Activated CD4-positive, alpha-beta T cell treated with anti-CD3 and anti-CD28 coated beads for 36 hours (primary cell): ENCODE results near the gene XRCC5. TPM values are rescaled to one million over a fixed set of nuclear protein-coding genes. Genes with fewer than 3 reads are reported as not detected.
"Not testable (repeated sequence)": the region's sequence is repeated elsewhere in the genome, so short reads cannot be mapped to it uniquely, and the experiment has no call there.

Source experiments
- ATAC-seq: fragments of 200-7000 bp; cut with Tn5 transposase; one replicate; pipeline ENCODE4 v1.10.0; 2021; ENCODE audit warnings: mild to moderate bottlenecking, moderate library complexity
- CTCF ChIA-PET: fragments of 350-600 bp; sonication (Branson Sonifier 250); formaldehyde crosslinking; loops from one replicate; lab custom pipeline; 2021; ENCODE audit warnings: antibody characterized with exemption; lab: Charles Lee
- POLR2A ChIA-PET: fragments of 350-600 bp; sonication (Branson Sonifier 250); formaldehyde crosslinking; loops from one replicate; lab custom pipeline; 2021; ENCODE audit warnings: antibody characterized with exemption, inconsistent platforms; lab: Charles Lee
- DNase-seq: peaks from one replicate; pipeline ENCODE4 v3.0.0-alpha.2; 2020
- H3K27ac Mint-ChIP-seq: one replicate; pipeline ENCODE4 v1.8.0; 2021; ENCODE audit warnings: mixed read lengths
- H3K27me3 Mint-ChIP-seq: one replicate; pipeline ENCODE4 v1.8.0; 2021; ENCODE audit warnings: mixed read lengths
- H3K36me3 Mint-ChIP-seq: one replicate; pipeline ENCODE4 v1.8.0; 2021; ENCODE audit warnings: low read depth, mixed read lengths
- H3K4me1 Mint-ChIP-seq: one replicate; pipeline ENCODE4 v1.8.0; 2021; ENCODE audit warnings: mixed read lengths
- H3K4me3 Mint-ChIP-seq: one replicate; pipeline ENCODE4 v1.8.0; 2021; ENCODE audit warnings: mild to moderate bottlenecking, moderate library complexity, mixed read lengths
- H3K9me3 Mint-ChIP-seq: one replicate; pipeline ENCODE4 v1.8.0; 2021; ENCODE audit warnings: low read depth, mixed read lengths
- intact Hi-C, 2 experiments: fragments of 100-400 bp; cut with DNase I in 1 of 2; cut with micrococcal nuclease in 1 of 2; formaldehyde crosslinking; loops; one replicate each; pipeline versions ENCODE4 v1.14.2 to v1.15.1; 2022 to 2024; cut with DNase I, micrococcal nuclease
- total RNA-seq, 2 experiments: library from RNA; stranded (reverse); gene quantifications; one replicate each; pipeline ENCODE4 v1.2.3, GENCODE V29; 2021

The XRCC5 gene
- total RNA-seq, 2 experiments from 2014 or later, result 395 to 536 TPM

GRCh38 chr2:216074794-216075193 lies 34.4 kb upstream of the XRCC5 start:
- H3K27ac Mint-ChIP-seq, result no peak overlapping the region
- peaks cover 5% of the 10 kb centered on the region for H3K36me3 Mint-ChIP-seq
- H3K9me3 Mint-ChIP-seq, result no peaks in the 10 kb centered on the region
- peaks cover 28% of the 10 kb centered on the region for H3K4me1 Mint-ChIP-seq
- intact Hi-C loops, result no loop called here
- POLR2A ChIA-PET, result interaction anchor here (0.6 kb wide), 1 partner anchor 57 kb away, joined by 3 read pairs; no protein-coding TSS in a partner anchor
- no peaks in the 10 kb centered on the region for H3K27me3 Mint-ChIP-seq
- H3K4me3 Mint-ChIP-seq, result no peak overlapping the region
- ATAC-seq (no peak), DNase-seq (no peak)
- CTCF ChIA-PET, result interaction anchor here (1.3 to 1.5 kb wide), 3 partner anchors 15 to 35 kb away, joined by 3 to 7 read pairs (median 3); no protein-coding TSS in a partner anchor

DNA sequence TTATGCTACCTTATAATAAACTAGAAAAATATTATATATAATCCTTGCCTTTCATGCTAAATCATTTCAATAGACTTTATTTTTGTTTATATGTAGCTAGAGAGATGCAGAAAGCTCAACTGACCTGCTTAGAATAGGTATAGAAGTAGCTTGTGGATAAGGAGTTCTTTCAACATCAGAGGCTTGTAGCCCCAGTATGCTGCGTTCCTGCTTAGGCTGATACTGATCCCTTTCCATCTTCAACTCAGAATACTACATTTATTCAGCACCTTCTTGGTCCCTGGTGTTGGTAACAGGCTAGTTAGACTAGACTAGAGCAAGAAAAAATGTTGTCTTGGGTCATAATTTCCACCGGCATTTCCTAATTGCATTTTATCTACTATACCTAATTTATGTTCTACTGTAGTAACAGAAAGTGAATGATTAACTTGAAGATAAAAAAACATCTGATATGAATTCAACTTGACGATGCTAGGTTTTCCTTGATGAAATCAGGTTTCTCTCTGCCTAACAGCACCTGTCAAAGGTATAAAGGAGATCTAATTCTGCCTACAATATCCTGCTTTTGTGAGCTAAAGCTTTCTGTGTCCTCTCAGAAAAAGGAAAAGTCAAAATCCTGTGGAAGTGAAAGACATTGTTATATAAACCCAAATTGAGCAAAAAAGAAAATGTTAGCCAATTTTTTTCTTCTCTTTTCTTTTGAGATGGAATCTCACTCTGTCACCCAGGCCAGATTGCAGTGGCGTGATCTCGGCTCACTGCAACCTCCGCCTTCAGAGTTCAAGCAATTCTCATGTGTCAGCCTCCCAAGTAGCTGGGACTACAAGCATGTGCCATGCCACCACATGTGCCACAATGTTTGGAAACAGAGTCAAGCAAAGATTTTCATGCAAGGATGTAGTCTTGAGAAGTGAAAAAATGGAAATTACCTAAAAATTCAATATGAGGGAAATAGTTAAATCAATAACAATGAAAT lies 33.4 kb upstream of the XRCC5 start:
- intact Hi-C loops, result no loop called here
- ChIA-PET CTCF (interaction anchor here (1.4 to 1.5 kb wide), 2 partner anchors 16 to 34 kb away, joined by 3 to 7 read pairs; no protein-coding TSS in a partner anchor), POLR2A (interaction anchor here (0.6 kb wide), 1 partner anchor 26 kb away, joined by 4 read pairs; no protein-coding TSS in a partner anchor)
- no peak for ATAC-seq
- H3K9me3 Mint-ChIP-seq, result no peaks in the 10 kb centered on the region
- no peak for DNase-seq
- no peaks in the 10 kb centered on the region for H3K27me3 Mint-ChIP-seq
- no peak overlapping the region for H3K27ac Mint-ChIP-seq
- peaks cover 5% of the 10 kb centered on the region for H3K36me3 Mint-ChIP-seq
- H3K4me3 Mint-ChIP-seq, result no peak overlapping the region
- peaks cover 33% of the 10 kb centered on the region for H3K4me1 Mint-ChIP-seq

- no peak for ATAC-seq
- peaks cover 4% of the 10 kb centered on the region for H3K36me3 Mint-ChIP-seq
- CTCF ChIA-PET, result no interaction called here
- no peaks in the 10 kb centered on the region for H3K27me3 Mint-ChIP-seq
- H3K4me3 Mint-ChIP-seq, result no peak overlapping the region
- no peak overlapping the region for H3K27ac Mint-ChIP-seq
- peaks cover 57% of the 10 kb centered on the region for H3K4me1 Mint-ChIP-seq
- no peak for DNase-seq
- intact Hi-C loops, result no loop called here
- POLR2A ChIA-PET, result no interaction called here
- H3K9me3 Mint-ChIP-seq, result no peaks in the 10 kb centered on the region
Observed at GRCh38 chr2:216078776-216079175, 30.4 kb upstream of the XRCC5 start.

GRCh38 chr2:216080048-216080447 lies 29.1 kb upstream of the XRCC5 start:
- DNase-seq, ATAC-seq, H3K27me3 Mint-ChIP-seq, H3K27ac Mint-ChIP-seq, H3K9me3 Mint-ChIP-seq, H3K36me3 Mint-ChIP-seq, H3K4me3 Mint-ChIP-seq, POLR2A ChIA-PET: not testable (repeated sequence)
- peaks cover 58% of the 10 kb centered on the region for H3K4me1 Mint-ChIP-seq
- CTCF ChIA-PET, result interaction anchor here (0.7 to 6.3 kb wide), 2 partner anchors 30 to 34 kb away, joined by 4 to 48 read pairs; partner anchors contain the start of gene XRCC5
- intact Hi-C loops, result loop anchor here in 1 of 2 experiments (2.0 to 5.0 kb wide), 2 partner anchors 29 to 48 kb away; partner anchors contain the start of gene XRCC5

DNA sequence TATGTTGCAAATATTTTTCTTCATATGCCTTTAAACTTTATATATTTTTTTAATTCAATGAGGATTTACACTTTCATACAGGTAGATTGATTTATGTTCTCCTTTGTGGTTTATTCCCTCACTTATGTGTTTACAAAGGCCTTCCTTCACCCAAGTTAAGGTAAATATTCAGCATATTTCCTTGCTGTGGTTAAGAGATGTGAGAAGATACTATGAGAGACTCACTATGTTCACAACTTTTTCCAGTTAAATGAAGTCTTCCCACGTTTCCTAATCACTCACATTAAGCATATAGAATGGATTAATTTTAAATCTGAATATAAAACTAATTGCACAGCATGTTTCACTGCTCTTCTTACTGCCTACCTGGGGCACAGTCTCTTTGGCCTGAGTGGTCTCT lies 28.1 kb upstream of the XRCC5 start:
- Mint-ChIP-seq H3K4me1 (peaks cover 55% of the 10 kb centered on the region), H3K9me3 (no peaks in the 10 kb centered on the region), H3K27me3 (no peaks in the 10 kb centered on the region), H3K27ac (peak overlapping the region; percentile 81), H3K36me3 (peaks cover 2% of the 10 kb centered on the region), H3K4me3 (peak overlapping the region; percentile 81)
- DNase-seq, result no peak
- peak; percentile 1 for ATAC-seq
- intact Hi-C loops, result loop anchor here (1.0 to 5.0 kb wide), 4 partner anchors 28 to 417 kb away; partner anchors contain the start of genes XRCC5 (in 2 of the 2) and RPL37A (in 1 of the 2)
- POLR2A ChIA-PET, result interaction anchor here (1.1 kb wide), 2 partner anchors 27 to 29 kb away, joined by 3 to 4 read pairs; no protein-coding TSS in a partner anchor
- CTCF ChIA-PET, result interaction anchor here (0.5 to 6.3 kb wide), 9 partner anchors 11 to 222 kb away, joined by 3 to 48 read pairs (median 4); partner anchors contain the start of gene XRCC5

DNA sequence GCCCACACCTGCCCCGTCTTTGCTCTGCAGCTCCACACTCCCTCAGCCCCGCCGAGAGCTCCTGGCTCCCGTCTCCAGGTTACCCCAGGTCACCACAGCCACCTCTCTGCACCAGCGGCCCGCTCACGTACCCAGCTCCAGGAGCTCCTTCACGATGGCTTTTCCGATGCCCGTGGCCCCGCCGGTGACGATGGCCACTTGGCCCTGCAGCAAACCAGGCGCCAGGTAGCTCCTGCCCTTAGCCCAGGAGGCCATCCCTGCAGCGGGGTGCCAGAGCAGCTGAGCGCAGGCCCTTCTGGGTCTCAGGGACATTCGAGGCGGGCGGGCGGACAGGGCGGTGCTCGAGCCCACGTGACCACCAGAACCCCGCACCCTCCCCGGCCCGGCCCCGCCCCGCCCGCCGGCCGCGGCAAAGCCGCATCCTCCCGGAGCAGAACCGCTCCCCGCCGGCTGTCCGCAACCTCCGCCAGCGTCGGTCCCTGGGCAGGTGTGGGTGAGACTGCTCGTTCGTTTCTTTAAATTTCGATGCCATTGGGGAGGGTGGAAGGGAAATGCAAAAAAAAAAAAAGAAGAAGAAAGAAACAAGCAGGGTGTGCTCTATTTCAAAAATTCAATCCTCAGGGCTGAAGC lies 27.5 kb upstream of the XRCC5 start, which contains the start of the genes PECR and TMEM169:
Gene PECR (minus strand): TSS at position 323 of the 630 bp plus-strand sequence. CDS start 68 bp downstream, at position 255.
Gene TMEM169 (plus strand): TSS at position 433 of the 630 bp plus-strand sequence. CDS start 14,045 bp downstream, outside the sequence.
- DNase-seq (peak; percentile 89), ATAC-seq (peak; percentile 93)
- Mint-ChIP-seq H3K36me3 (peaks cover 2% of the 10 kb centered on the region), H3K9me3 (no peaks in the 10 kb centered on the region), H3K4me1 (peaks cover 59% of the 10 kb centered on the region), H3K27ac (peak within 1 kb of the TSS; percentile 81), H3K4me3 (peak within 1 kb of the TSS; percentile 81), H3K27me3 (no peaks in the 10 kb centered on the region)
- ChIA-PET POLR2A (interaction anchor here (1.1 kb wide), 2 partner anchors 26 to 29 kb away, joined by 3 to 4 read pairs; no protein-coding TSS in a partner anchor), CTCF (interaction anchor here (0.5 to 6.3 kb wide), 13 partner anchors 11 to 332 kb away, joined by 3 to 48 read pairs (median 4); partner anchors contain the start of gene XRCC5)
- intact Hi-C loops, result loop anchor here (1.0 to 5.0 kb wide), 4 partner anchors 27 to 417 kb away; partner anchors contain the start of genes XRCC5 (in 2 of the 2) and RPL37A (in 1 of the 2)

- CTCF ChIA-PET, result interaction anchor here (0.6 to 6.3 kb wide), 11 partner anchors 11 to 332 kb away, joined by 3 to 48 read pairs (median 4); partner anchors contain the start of gene XRCC5
- DNase-seq (peak; percentile 34), ATAC-seq (no peak)
- Mint-ChIP-seq H3K27ac (peak overlapping the region; percentile 81), H3K4me3 (peak overlapping the region; percentile 81), H3K4me1 (peaks cover 63% of the 10 kb centered on the region), H3K9me3 (no peaks in the 10 kb centered on the region), H3K27me3 (no peaks in the 10 kb centered on the region), H3K36me3 (peaks cover 2% of the 10 kb centered on the region)
- POLR2A ChIA-PET, result interaction anchor here (1.1 kb wide), 2 partner anchors 26 to 28 kb away, joined by 3 to 4 read pairs; no protein-coding TSS in a partner anchor
- intact Hi-C loops, result loop anchor here in 1 of 2 experiments (5.0 kb wide), 1 partner anchor 50 kb away; no protein-coding TSS in a partner anchor
Observed at GRCh38 chr2:216082117-216082711, 26.9 kb upstream of the XRCC5 start.

DNA sequence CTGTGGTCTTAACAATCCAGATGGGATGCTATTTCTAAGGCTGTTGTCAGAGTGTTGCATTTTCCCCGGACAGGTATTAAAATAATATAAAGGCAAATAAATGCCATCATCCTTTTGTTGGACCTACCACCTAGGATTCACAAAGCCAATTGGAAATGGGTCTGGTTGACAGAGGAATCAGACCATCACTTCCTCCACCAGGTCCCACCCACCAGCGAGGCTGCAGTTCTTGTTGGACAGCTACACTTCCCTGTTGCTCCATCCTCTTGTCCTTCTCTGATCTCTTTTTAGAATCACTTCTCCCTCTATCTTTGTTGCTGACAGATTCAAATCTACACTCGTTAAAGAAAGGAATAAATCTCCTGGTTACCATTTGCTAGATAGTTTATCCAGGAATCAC lies 26.3 kb upstream of the XRCC5 start:
- peak overlapping the region; percentile 81 for H3K27ac Mint-ChIP-seq
- ATAC-seq, result no peak
- no peaks in the 10 kb centered on the region for H3K9me3 Mint-ChIP-seq
- DNase-seq, result peak; percentile 35
- POLR2A ChIA-PET, result interaction anchor here (0.7 kb wide), 1 partner anchor 32 kb away, joined by 9 read pairs; no protein-coding TSS in a partner anchor
- CTCF ChIA-PET, result interaction anchor here (6.3 kb wide), 1 partner anchor 28 kb away, joined by 48 read pairs; the partner anchor contains the start of gene XRCC5
- intact Hi-C loops, result loop anchor here in 1 of 2 experiments (5.0 kb wide), 1 partner anchor 51 kb away; no protein-coding TSS in a partner anchor
- no peaks in the 10 kb centered on the region for H3K27me3 Mint-ChIP-seq
- H3K4me3 Mint-ChIP-seq, result peak overlapping the region; percentile 81
- peaks cover 2% of the 10 kb centered on the region for H3K36me3 Mint-ChIP-seq
- H3K4me1 Mint-ChIP-seq, result peaks cover 63% of the 10 kb centered on the region

- intact Hi-C loops, result loop anchor here in 1 of 2 experiments (5.0 kb wide), 1 partner anchor 51 kb away; no protein-coding TSS in a partner anchor
- peaks cover 2% of the 10 kb centered on the region for H3K36me3 Mint-ChIP-seq
- DNase-seq, result peak; percentile 23
- POLR2A ChIA-PET, result interaction anchor here (0.6 to 1.2 kb wide), 5 partner anchors 11 to 328 kb away, joined by 3 to 4 read pairs (median 3); partner anchors contain the start of gene SMARCAL1
- peaks cover 62% of the 10 kb centered on the region for H3K4me1 Mint-ChIP-seq
- H3K4me3 Mint-ChIP-seq, result peak overlapping the region; percentile 55
- CTCF ChIA-PET, result interaction anchor here (0.5 to 6.3 kb wide), 9 partner anchors 10 to 226 kb away, joined by 3 to 48 read pairs (median 3); partner anchors contain the start of gene XRCC5
- ATAC-seq, result no peak
- no peaks in the 10 kb centered on the region for H3K9me3 Mint-ChIP-seq
- no peaks in the 10 kb centered on the region for H3K27me3 Mint-ChIP-seq
- H3K27ac Mint-ChIP-seq, result peak overlapping the region; percentile 95
Observed at GRCh38 chr2:216083464-216084281, 25.5 kb upstream of the XRCC5 start.
